HG03521 (cell line): ENCODE results near the gene FKBP1B.
"Not testable (repeated sequence)": the region's sequence is repeated elsewhere in the genome, so short reads cannot be mapped to it uniquely, and the experiment has no call there.

Experiments used
- ATAC-seq: cut with Tn5 transposase; IDR thresholded peaks from one replicate; pipeline ENCODE4 v1.9.1; 2021; ENCODE audit warnings: mild to moderate bottlenecking, moderate library complexity; ENCODE audit not compliant: unreplicated experiment

The FKBP1B gene

DNA sequence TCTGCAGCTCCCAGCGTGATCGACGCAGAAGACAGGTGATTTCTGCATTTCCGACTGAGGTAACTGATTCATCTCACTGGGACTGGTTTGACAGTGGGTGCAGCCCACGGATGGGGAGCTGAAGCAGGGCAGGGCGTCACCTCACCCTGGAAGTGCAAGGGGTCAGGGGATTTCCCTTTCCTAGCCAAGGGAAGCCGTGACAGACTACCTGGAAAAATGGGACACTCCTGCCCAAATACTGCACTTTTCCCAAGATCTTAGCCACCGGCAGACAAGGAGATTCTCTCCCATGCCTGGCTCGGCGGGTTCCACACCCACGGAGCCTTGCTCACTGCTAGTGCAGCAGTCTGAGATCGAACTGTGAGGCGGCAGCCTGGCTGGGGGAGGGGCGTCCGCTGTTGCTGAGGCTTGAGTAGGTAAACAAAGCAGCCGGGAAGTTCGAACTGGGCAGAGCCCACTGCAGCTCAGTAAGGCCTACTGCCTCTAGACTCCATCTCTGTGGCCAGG, 45.7 kb downstream of the FKBP1B start:
- not testable (repeated sequence) for ATAC-seq

- ATAC-seq, result not testable (repeated sequence)
These were observed 51.2 kb downstream of the FKBP1B start for GRCh38 chr2:24100732-24101131.

- ATAC-seq, result no peak
These were observed 52.5 kb downstream of the FKBP1B start for GRCh38 chr2:24101992-24102391.

GRCh38 chr2:24102677-24103076, 53.1 kb downstream of the FKBP1B start:
- ATAC-seq, result no peak

DNA sequence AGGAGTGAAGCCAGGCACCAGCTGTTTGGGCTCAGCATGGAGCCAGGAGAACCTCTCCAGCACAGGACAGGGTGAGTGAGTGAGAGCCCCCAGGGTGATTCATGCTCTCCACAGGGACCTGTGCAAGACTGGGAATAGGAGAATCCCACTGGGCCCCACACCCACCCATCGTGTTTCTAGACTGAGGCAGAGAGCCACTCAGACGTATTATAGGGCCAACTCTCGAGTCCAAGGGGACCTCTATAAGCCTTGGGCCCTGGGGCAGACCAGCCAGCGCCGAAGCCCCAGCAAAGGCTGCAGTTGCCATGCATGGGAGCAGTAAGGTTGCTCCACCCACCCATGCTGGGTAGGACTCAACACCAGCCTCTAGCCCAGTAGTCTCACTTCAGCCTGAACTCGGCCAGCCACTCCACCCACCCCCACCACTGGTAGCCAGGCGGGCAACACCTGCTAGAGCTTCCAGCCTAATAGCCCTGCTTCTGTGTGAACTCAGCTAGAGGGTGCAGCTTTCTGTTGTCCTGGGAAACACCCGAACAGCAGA, 54.6 kb downstream of the FKBP1B start:
- ATAC-seq, result no peak

- no peak for ATAC-seq
These were observed 55.4 kb downstream of the FKBP1B start for GRCh38 chr2:24104906-24105305.

- ATAC-seq, result no peak
These were observed 56.3 kb downstream of the FKBP1B start for GRCh38 chr2:24105816-24106215.

- ATAC-seq, result no peak
These were observed 57.2 kb downstream of the FKBP1B start for GRCh38 chr2:24106786-24107185.

DNA sequence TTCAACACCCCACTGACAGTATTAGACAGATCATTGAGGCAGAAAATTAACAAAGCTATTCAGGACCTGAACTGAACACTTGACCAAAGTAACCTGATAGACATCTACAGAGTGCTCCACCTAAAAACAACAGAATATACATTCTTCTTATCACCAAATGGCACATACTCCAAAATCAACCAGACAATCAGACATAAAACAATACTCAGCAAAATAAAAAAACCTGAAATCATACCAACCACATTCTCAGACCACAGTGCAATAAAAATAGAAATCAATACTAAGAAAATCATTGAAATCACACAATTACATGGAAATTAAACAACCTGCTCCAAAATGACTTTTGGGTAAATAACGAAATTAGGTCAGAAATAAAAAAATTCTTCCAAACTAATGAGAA, 57.8 kb downstream of the FKBP1B start:
- ATAC-seq, result no peak

DNA sequence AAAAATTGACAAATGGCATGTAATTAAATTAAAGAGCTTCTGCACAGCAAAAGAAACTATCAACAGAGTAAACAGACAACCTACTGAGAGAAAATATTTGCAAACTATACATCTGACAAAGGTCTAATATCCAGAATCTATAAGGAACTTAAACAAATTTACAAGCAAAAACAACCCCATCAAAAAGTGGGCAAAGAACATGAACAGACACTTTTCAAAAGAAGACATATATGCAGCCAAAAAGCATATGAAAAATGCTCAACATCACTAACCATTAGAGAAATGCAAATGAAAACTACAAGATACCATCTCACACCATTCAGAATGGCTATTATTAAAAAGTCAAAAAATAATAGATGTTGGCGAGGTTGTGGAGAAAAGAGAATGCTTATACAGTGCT, 59.9 kb downstream of the FKBP1B start:
- ATAC-seq, result not testable (repeated sequence)

GRCh38 chr2:24110660-24111303, 61.2 kb downstream of the FKBP1B start:
- no peak for ATAC-seq

GRCh38 chr2:24111407-24111901, 61.9 kb downstream of the FKBP1B start:
- ATAC-seq, result no peak
